ENCODE measurements around the gene SLC25A51. TPM values are rescaled to one million over a fixed set of nuclear protein-coding genes. Genes with fewer than 3 reads are reported as not detected.

Gene SLC25A51
- total RNA-seq, 1 donor from 2014 or later, result 93.1 TPM

Other genes with a start within 250 kb of the SLC25A51 start
- 2.0 and 2.8 TPM in 2 replicates for gene TRMT10B, start 150.3 kb downstream of the SLC25A51 start, total RNA-seq
- 28.7 and 29.4 TPM in 2 replicates for gene EXOSC3, start 119.1 kb downstream of the SLC25A51 start, total RNA-seq
- gene DCAF10, start 103.3 kb downstream of the SLC25A51 start, total RNA-seq, result 22.8 and 51.7 TPM in 2 replicates
- gene SHB, start 165.1 kb upstream of the SLC25A51 start, total RNA-seq, result 32.8 and 33.4 TPM in 2 replicates